Brain microvascular endothelial cell (primary cell): ENCODE measurements around the gene ZNF556.

Source experiments
- DNase-seq: peaks from one replicate; pipeline ENCODE4 v3.0.0-alpha.2; 2020
- H3K27ac ChIP-seq: fragments of 250-450 bp; sonication (Bioruptor Pico); 2 replicates; pipeline ENCODE4 v1.5.1; 2020; ENCODE audit warnings: mild to moderate bottlenecking, moderate library complexity
- H3K27me3 ChIP-seq: fragments of 250-450 bp; sonication (Bioruptor Pico); replicated peaks from 2 replicates; pipeline ENCODE4 v1.5.1; 2020; ENCODE audit warnings: mild to moderate bottlenecking
- H3K36me3 ChIP-seq: fragments of 250-450 bp; sonication (Bioruptor Pico); replicated peaks from 2 replicates; pipeline ENCODE4 v1.5.1; 2020; ENCODE audit warnings: mild to moderate bottlenecking
- H3K4me3 ChIP-seq: 2 replicates; pipeline ENCODE4 v1.5.1; 2011; ENCODE audit warnings: low read depth, mild to moderate bottlenecking, control low read depth, low read length, moderate library complexity
- in situ Hi-C: cut with HindIII; loops from 2 replicates; pipeline ENCODE4 v1.10.0; 2017; ENCODE audit warnings: low sequenced_read_pairs, low pct_ligation_motif_present
- TF ChIP-seq, protein P1 (sequence below): IDR thresholded peaks from 2 replicates; pipeline ENCODE4 v1.5.1; 2011; ENCODE audit warnings: low read depth, mild to moderate bottlenecking, moderate library complexity, low read length, control low read depth, inconsistent platforms; ENCODE audit errors: missing control alignments

The ZNF556 gene

DNA sequence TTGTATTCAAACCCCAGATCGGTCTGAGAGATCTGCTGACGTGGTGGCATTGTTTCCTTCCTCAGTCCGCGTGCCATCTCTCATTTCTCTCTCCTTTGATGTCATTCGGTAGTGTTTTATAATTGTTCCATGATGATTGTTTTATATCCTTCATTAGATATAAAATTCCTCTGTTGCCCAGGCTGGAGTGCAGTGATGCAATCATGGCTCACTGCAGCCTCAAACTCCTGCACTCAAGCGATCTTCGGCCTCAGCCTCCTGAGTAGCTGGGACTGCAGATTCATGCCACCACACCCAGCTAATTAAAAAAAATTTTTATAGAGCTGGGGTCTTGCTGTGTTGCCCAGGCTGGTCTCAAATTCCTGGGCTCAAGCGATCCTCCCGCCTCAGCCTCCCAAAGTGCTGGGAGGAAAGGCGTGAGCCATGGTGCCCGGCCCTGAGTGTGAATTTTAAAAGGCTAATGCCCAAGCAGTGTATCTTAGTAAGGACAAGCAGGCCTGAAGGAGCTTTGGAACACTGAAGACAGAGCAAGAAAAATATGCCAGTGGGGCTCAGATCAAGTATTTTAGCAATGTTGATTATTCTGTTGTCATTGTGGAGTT lies 38.9 kb downstream of the ZNF556 start:
- in situ Hi-C loops: no loop called here
- no peak for DNase-seq
- TF ChIP-seq, protein P1, sequence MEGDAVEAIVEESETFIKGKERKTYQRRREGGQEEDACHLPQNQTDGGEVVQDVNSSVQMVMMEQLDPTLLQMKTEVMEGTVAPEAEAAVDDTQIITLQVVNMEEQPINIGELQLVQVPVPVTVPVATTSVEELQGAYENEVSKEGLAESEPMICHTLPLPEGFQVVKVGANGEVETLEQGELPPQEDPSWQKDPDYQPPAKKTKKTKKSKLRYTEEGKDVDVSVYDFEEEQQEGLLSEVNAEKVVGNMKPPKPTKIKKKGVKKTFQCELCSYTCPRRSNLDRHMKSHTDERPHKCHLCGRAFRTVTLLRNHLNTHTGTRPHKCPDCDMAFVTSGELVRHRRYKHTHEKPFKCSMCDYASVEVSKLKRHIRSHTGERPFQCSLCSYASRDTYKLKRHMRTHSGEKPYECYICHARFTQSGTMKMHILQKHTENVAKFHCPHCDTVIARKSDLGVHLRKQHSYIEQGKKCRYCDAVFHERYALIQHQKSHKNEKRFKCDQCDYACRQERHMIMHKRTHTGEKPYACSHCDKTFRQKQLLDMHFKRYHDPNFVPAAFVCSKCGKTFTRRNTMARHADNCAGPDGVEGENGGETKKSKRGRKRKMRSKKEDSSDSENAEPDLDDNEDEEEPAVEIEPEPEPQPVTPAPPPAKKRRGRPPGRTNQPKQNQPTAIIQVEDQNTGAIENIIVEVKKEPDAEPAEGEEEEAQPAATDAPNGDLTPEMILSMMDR: no peak

DNA sequence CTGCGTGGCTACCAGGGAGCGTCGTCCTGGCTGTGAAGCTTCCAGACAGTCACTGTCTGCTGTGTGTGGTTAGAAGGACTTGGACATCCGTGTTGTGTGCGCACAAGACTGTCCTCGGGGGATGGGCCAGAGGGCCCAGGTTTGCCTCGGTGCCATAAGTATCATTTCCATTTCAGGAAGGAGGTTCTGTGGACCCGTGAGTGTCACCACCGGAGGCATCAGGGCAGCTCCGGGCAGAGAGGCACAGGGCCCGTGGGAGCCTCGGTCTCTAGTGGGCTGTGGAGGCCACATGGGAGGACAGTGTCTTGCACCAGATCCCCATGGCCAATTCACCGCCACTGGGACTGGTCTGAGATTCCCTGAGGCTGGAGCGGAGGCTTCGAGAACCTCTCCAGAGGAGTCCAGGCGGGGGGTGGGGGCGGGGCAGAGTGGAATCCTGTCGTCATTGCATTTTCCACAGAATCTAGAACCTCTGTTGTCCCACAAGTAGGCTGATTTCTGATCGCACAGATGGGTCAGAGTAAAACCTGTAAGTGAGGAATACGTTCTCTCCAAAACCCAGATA lies 39.6 kb downstream of the ZNF556 start:
- H3K36me3 ChIP-seq: no peaks in the 10 kb centered on the region
- H3K27ac ChIP-seq: no peak overlapping the region
- H3K4me3 ChIP-seq: no peak overlapping the region
- DNase-seq: no peak
- TF ChIP-seq, protein P1: no peak
- in situ Hi-C loops: no loop called here
- H3K27me3 ChIP-seq: no peaks in the 10 kb centered on the region

More for the DNA sequence above, 38.9 kb downstream of the ZNF556 start:
- H3K27me3 ChIP-seq: no peaks in the 10 kb centered on the region
- H3K27ac ChIP-seq: no peak overlapping the region
- no peak overlapping the region for H3K4me3 ChIP-seq
- H3K36me3 ChIP-seq: no peaks in the 10 kb centered on the region

DNA sequence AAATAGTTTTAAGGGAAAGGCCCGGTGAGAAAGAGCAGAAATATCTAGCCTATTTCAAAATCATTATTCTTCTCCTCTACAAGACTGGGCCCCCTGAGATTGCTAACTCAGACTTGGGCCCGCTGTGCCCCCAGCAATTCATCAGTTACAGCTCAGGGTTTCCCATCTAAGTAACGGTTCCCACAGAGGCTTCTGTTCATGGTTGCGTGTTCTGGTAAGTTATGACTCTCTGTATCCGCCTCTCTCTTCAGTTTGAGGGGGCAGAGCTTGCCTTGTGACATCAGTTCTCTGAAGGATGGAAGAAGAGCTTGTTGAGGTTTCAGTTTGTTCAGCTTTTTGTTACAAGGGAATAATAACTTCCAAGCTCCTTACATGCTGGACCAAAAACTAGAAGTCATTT lies 45.2 kb downstream of the ZNF556 start:
- H3K27ac ChIP-seq: no peak overlapping the region
- in situ Hi-C loops: no loop called here
- no peak for DNase-seq

DNA sequence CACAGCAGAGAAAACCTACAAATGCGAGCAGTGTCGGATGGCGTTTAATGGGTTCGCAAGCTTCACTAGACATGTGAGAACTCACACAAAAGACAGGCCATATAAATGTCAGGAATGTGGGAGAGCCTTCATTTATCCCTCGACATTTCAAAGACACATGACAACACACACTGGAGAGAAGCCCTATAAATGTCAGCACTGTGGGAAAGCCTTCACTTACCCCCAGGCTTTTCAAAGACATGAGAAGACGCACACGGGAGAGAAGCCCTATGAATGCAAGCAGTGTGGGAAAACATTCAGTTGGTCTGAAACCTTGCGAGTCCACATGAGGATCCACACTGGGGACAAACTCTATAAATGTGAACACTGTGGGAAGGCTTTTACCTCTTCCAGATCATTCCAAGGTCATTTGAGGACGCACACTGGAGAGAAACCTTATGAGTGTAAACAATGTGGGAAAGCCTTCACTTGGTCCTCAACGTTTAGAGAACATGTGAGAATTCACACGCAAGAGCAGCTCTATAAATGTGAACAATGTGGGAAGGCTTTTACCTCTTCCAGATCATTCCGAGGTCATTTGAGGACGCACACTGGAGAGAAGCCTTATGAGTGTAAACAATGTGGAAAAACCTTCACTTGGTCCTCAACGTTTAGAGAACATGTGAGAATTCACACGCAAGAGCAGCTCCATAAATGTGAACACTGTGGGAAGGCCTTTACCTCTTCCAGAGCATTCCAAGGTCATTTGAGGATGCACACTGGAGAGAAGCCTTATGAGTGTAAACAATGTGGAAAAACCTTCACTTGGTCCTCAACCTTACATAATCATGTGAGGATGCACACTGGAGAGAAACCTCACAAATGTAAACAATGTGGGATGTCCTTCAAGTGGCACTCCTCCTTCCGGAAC lies 50.4 kb downstream of the ZNF556 start:
- Histone ChIP-seq H3K36me3 (peaks cover 20% of the 10 kb centered on the region), H3K27me3 (no peaks in the 10 kb centered on the region), H3K4me3 (no peak overlapping the region), H3K27ac (no peak overlapping the region)
- in situ Hi-C loops: no loop called here
- TF ChIP-seq, protein P1: no peak
- DNase-seq: no peak

More for the DNA sequence above, 45.2 kb downstream of the ZNF556 start:
- peaks cover 5% of the 10 kb centered on the region for H3K36me3 ChIP-seq
- H3K4me3 ChIP-seq: no peak overlapping the region
- no peaks in the 10 kb centered on the region for H3K27me3 ChIP-seq
- TF ChIP-seq, protein P1: no peak

DNA sequence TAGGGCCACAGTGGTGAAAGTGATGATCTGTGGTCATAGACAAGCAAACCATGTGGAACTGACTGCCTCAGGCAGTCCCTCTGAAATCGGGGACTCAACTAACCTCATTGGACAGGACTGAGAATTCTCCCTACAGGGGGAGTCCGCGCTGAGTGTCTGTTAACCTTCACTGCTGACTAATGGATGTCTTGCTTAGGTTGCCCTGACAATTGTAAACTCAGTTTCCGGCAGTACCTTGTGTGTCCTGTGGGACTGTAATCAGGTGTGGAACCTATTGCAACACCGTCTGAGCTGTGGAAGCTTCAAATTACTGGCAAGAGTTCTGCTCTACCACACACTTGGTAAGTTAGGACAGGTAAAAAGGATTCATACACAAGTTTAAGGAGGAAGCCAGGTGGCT lies 55.9 kb downstream of the ZNF556 start:
- Histone ChIP-seq H3K4me3 (no peak overlapping the region), H3K27me3 (no peaks in the 10 kb centered on the region), H3K27ac (no peak overlapping the region), H3K36me3 (peaks cover 8% of the 10 kb centered on the region)
- TF ChIP-seq, protein P1: no peak
- no peak for DNase-seq
- in situ Hi-C loops: no loop called here
